PC-9 (cell line): ENCODE results near the gene FGF7.

Source experiments
- CTCF ChIP-seq: fragments of 200-600 bp; sonication (generic); conservative IDR thresholded peaks from 2 replicates; pipeline ENCODE4 v1.6.1; 2017; ENCODE audit warnings: mixed run types, antibody characterized with exemption, mild to moderate bottlenecking, moderate library complexity
- EZH2 ChIP-seq: fragments of 200-600 bp; sonication (generic); IDR thresholded peaks from 2 replicates; pipeline ENCODE4 v1.8.0; 2017; ENCODE audit warnings: antibody characterized with exemption, low read depth

GRCh38 chr15:49383266-49383665, 39.8 kb upstream of the FGF7 start:
- TF ChIP-seq CTCF (no peak), EZH2 (no peak)
